Adrenal gland (tissue), 19 donors: ENCODE measurements around the gene HSFX4. TPM values are rescaled to one million over a fixed set of nuclear protein-coding genes. Genes with fewer than 3 reads are reported as not detected.
"Not testable (repeated sequence)": the region's sequence is repeated elsewhere in the genome, so short reads cannot be mapped to it uniquely, and the experiment has no call there.

Experiments
- DNase-seq, 7 donors: peaks; one replicate each; pipeline ENCODE4 v3.0.0-alpha.2; 2019 to 2020
- H3K27ac ChIP-seq, 5 donors: fragments of 200-600 bp; sonication (generic) in 4 of 5; 1 replicate in 3 of 5; 2 replicates in 2 of 5; pipeline versions ENCODE4 v1.5.1 to v1.8.0; 2016 to 2020; ENCODE audit warnings: mild to moderate bottlenecking in 1 of 5
- H3K27me3 ChIP-seq: fragments of 200-600 bp; 2 replicates; pipeline ENCODE4 v1.8.0; 2021
- H3K36me3 ChIP-seq, 2 donors: fragments of 200-600 bp; replicated peaks in 1 of 2; 1 replicate in 1 of 2; 2 replicates in 1 of 2; pipeline versions ENCODE4 v1.5.1 to v1.8.0; 2018 to 2022
- H3K4me1 ChIP-seq, 2 donors: fragments of 200-600 bp; replicated peaks in 1 of 2; 1 replicate in 1 of 2; 2 replicates in 1 of 2; pipeline versions ENCODE4 v1.5.1 to v1.8.0; 2018 to 2021
- H3K4me3 ChIP-seq, 4 donors: fragments of 200-600 bp; sonication (generic) in 3 of 4; one replicate each; pipeline ENCODE4 v1.5.1; 2016 to 2018
- H3K9me3 ChIP-seq, 3 donors: fragments of 200-600 bp; sonication (generic) in 1 of 3; replicated peaks in 1 of 3; 1 replicate in 2 of 3; 2 replicates in 1 of 3; pipeline versions ENCODE4 v1.5.1 to v1.8.0; 2016 to 2021
- POLR2A ChIP-seq, 2 donors: fragments of 450-650 bp; IDR thresholded peaks; one replicate each; pipeline ENCODE4 v1.6.1; 2017; ENCODE audit warnings: antibody characterized with exemption in 2 of 2, mild to moderate bottlenecking in 2 of 2, moderate library complexity in 1 of 2
- WGBS, 4 donors: extraction: QIAGEN DNeasy Blood & Tissue Kit in 2 of 4; methylation state at CpG; one replicate each; pipeline versions ENCODE4 v1.1.5 to v1.1.7; 2013 to 2017; 5-methylcytosine and 5-hydroxymethylcytosine counted together
- intact Hi-C, 2 donors: fragments of 100-400 bp; cut with DNase I; formaldehyde crosslinking; loops; one replicate each; pipeline versions ENCODE4 v1.14.1 to v1.15.0; 2022 to 2023
- long read RNA-seq, 10 donors: library from polyadenylated mRNA in 3 of 10; unstranded in 2 of 10; stranded (forward) in 1 of 10; transcript quantifications; one replicate each; pipeline ENCODE4 v2.0.0 and lab custom pipeline, GENCODE V29; 2021 to 2026
- polyA plus RNA-seq, 3 donors: library from polyadenylated mRNA; stranded (reverse); fragments of 200-250 nt in 2 of 3; fragments of 350-450 nt in 1 of 3; fragmentation: Illumina TruSeq in 1 of 3; extraction: RNeasy Lipid Tissue Mini Kit (QIAGEN cat#74804) in 1 of 3; gene quantifications; one replicate each; pipeline ENCODE4 v1.2.3, GENCODE V29; 2013 to 2014
- total RNA-seq, 9 donors: library from RNA; depleted of rRNA in 4 of 9; stranded (reverse); fragments of >200 nt in 4 of 9; fragments of 120-200 nt in 1 of 9; fragmentation: NEBNext Ultra II Directional in 1 of 9; extraction: Animal tissue kit (Norgen Biotek cat#: 25700) in 1 of 9; gene quantifications; one replicate each; pipeline versions ENCODE4 v1.1.0 to v1.2.4, GENCODE V29; 2013 to 2023
- TF ChIP-seq, protein P1 (sequence below), 6 experiments: fragments of 450-650 bp in 4 of 6; fragments of 200-600 bp in 2 of 6; sonication (generic) in 1 of 6; IDR thresholded peaks; 1 replicate in 5 of 6; 2 replicates in 1 of 6; pipeline versions ENCODE4 v1.5.1 to v1.8.0; 2016 to 2021; ENCODE audit warnings: antibody characterized with exemption in 6 of 6, mild to moderate bottlenecking in 2 of 6, moderate library complexity in 1 of 6
- donor health status: healthy with polysubstance abuse.
- donor health status: Bipolar disorder and iron deficiency.
- donor health status: DM: yes; HTN: yes; CAD: no.
- donor health status: DM: no; HTN: no; CAD: no.
- donor health status: DM: no; HTN: no; CAD: no.
- donor health status: DM: yes; HTN: yes; CAD: no.

HSFX4 gene, protein sequence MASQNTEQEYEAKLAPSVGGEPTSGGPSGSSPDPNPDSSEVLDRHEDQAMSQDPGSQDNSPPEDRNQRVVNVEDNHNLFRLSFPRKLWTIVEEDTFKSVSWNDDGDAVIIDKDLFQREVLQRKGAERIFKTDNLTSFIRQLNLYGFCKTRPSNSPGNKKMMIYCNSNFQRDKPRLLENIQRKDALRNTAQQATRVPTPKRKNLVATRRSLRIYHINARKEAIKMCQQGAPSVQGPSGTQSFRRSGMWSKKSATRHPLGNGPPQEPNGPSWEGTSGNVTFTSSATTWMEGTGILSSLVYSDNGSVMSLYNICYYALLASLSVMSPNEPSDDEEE
- total RNA-seq (not detected), polyA plus RNA-seq (under 1 TPM in 1 of 3 donors, not detected in 2; 0.10 TPM)
- long read RNA-seq, donor 1, partial matches to known transcripts, result 10 of 16 reads
- long read RNA-seq, donor 1, other reads (novel, unspliced or antisense), result 6 of 16 reads
- long read RNA-seq, donor 2, result 0 reads
- long read RNA-seq, donor 3, partial matches to known transcripts, result 6 of 6 reads
- long read RNA-seq, donor 3, other reads (novel, unspliced or antisense), result 0 of 6 reads
- long read RNA-seq, donor 4, result 0 reads
- long read RNA-seq, donor 5, partial matches to known transcripts, result 0 of 1 reads
- long read RNA-seq, donor 5, other reads (novel, unspliced or antisense), result 1 of 1 reads
- long read RNA-seq, donor 6, result 0 reads
- long read RNA-seq, donor 7, result 0 reads
- long read RNA-seq, donor 8, partial matches to known transcripts, result 17 of 28 reads
- long read RNA-seq, donor 8, other reads (novel, unspliced or antisense), result 11 of 28 reads
- long read RNA-seq, donor 9, result 0 reads
- long read RNA-seq, donor 10, result 0 reads

DNA sequence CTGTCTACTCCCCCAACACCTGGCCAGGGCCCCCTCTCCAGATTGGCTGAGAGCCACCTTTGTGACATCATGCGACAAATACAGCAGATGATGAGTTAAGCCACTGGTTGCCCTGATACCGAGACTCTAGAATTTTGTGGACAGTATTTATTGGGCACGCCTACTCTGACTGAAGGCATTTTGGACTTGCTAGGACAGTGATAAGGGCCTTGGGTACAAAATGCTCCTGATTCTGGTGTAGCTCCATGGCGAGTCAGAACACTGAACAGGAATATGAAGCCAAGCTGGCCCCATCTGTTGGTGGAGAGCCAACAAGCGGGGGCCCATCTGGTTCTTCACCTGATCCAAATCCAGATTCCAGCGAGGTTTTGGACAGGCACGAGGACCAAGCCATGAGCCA is at the start of gene HSFX4:
Gene HSFX4 (plus strand): TSS at position 174 of the 400 bp plus-strand sequence. CDS start 72 bp downstream, at position 246.
- H3K9me3 ChIP-seq, H3K4me1 ChIP-seq, H3K27me3 ChIP-seq, intact Hi-C loops, H3K36me3 ChIP-seq, H3K4me3 ChIP-seq, DNase-seq, H3K27ac ChIP-seq: not testable (repeated sequence)
- 79 to 100% methylated on average over 1 to 2 of the region's 7 CpGs; no CpG with 5 or more reads in 2 of the 4 donors for WGBS, 4 donors

DNA sequence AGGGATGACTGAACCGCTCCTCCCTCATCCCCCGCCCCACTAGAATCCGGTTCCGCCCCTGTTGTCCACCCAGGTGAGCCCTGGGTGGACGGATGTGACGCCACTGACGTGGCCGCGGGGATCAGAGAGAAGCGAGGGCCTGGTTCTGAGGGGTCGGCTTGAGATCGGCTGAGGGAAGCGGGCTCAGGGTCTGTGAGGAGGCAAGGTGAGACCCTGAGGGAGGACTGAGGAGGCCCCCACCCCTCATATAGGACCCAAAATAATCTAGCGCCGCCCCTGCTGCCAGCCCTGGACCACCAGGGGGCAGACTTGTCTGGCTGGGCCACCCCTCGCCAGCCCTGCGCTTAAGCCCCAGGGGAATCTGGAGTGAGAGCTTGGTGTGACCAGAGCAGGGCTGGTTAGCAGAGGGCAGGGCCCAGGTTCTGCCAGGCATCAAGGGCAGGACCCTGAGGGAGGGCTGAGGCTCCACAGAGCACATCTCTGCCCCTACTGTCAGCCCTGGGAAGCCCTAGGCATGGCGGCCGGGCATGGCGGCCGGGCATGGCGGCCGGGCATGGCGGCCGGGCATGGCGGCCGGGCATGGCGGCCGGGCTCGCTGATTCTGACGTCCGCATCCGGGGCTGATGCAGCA is 48.2 kb upstream of the HSFX4 start, which contains the start of gene MAGEA8:
Gene MAGEA8 (plus strand): TSS at position 103 of the 631 bp plus-strand sequence. CDS start 3,090 bp downstream, outside the sequence.
- TF ChIP-seq POLR2A (IDR thresholded peaks at IDR 0.05), result no peak
- TF ChIP-seq, protein P1, sequence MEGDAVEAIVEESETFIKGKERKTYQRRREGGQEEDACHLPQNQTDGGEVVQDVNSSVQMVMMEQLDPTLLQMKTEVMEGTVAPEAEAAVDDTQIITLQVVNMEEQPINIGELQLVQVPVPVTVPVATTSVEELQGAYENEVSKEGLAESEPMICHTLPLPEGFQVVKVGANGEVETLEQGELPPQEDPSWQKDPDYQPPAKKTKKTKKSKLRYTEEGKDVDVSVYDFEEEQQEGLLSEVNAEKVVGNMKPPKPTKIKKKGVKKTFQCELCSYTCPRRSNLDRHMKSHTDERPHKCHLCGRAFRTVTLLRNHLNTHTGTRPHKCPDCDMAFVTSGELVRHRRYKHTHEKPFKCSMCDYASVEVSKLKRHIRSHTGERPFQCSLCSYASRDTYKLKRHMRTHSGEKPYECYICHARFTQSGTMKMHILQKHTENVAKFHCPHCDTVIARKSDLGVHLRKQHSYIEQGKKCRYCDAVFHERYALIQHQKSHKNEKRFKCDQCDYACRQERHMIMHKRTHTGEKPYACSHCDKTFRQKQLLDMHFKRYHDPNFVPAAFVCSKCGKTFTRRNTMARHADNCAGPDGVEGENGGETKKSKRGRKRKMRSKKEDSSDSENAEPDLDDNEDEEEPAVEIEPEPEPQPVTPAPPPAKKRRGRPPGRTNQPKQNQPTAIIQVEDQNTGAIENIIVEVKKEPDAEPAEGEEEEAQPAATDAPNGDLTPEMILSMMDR (IDR thresholded peaks at IDR 0.05), result no peak
- 89 to 96% (median 91%) methylated on average over 16 to 33 of the region's 33 CpGs for WGBS, 4 donors
- H3K36me3 ChIP-seq, result no peaks in the 10 kb centered on the region
- no peaks in the 10 kb centered on the region for H3K27me3 ChIP-seq
- DNase-seq, result no peak
- intact Hi-C loops, result no loop called here
- H3K4me3 ChIP-seq, result no peak within 1 kb of the TSS
- H3K27ac ChIP-seq, result no peak within 1 kb of the TSS
- H3K9me3 ChIP-seq, result no peaks in the 10 kb centered on the region
- H3K4me1 ChIP-seq, result no peaks in the 10 kb centered on the region

DNA sequence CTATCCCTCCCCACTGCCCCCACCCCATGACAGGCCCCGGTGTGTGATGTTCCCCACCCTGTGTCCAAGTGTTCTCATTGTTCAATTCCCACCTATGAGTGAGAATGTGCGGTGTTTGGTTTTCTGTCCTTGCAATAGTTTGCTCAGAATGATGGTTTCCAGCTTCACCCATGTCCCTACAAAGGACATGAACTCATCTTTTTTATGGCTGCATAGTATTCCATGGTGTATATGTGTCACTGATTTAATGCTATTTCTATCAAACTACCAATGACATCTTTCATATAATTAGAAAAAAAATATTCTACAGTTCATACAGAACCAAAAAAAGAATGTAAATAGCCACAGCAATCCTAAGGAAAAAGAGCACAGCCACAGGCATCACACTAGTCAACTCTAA is 38.5 kb upstream of the HSFX4 start:
- H3K27ac ChIP-seq, H3K4me3 ChIP-seq, H3K27me3 ChIP-seq, H3K36me3 ChIP-seq, H3K4me1 ChIP-seq, DNase-seq, intact Hi-C loops, H3K9me3 ChIP-seq: not testable (repeated sequence)
- 82 to 94% (median 89%) methylated on average over 2 of the region's 2 CpGs for WGBS, 4 donors

DNA sequence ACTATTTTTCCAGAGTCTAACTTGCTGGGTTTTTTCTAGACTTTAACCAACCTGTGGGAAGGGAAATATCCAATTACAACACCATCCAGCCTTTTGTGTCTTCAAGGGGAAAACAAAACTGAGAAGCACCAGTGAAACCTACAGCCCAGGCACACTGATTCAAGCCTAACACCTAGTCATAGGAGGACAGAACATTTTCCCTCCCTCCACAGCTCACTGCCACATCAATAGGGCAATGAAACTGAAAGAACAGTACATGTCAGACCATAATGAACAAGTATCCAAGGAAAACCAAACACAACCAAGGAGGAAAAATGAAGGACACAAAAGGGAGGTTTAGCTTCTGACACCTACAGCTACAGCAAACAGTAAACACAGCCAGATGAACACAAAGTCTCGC is 30.8 kb upstream of the HSFX4 start:
- no peak for DNase-seq
- intact Hi-C loops, result no loop called here
- H3K27ac ChIP-seq, result no peak overlapping the region
- no peaks in the 10 kb centered on the region for H3K9me3 ChIP-seq
- 60 to 88% (median 72%) methylated on average over 1 of the region's 1 CpG for WGBS, 4 donors
- no peaks in the 10 kb centered on the region for H3K27me3 ChIP-seq
- no peak overlapping the region for H3K4me3 ChIP-seq
- H3K4me1 ChIP-seq, result no peaks in the 10 kb centered on the region
- H3K36me3 ChIP-seq, result no peaks in the 10 kb centered on the region
- TF ChIP-seq, protein P1 (IDR thresholded peaks at IDR 0.05), result no peak
- TF ChIP-seq POLR2A (IDR thresholded peaks at IDR 0.05), result no peak
